Subcutaneous adipose tissue (tissue), 4 donors: ENCODE data around the gene CAMKK1. TPM values are rescaled to one million over a fixed set of nuclear protein-coding genes. Genes with fewer than 3 reads are reported as not detected.

ENCODE experiments used
- total RNA-seq, 4 donors: library from RNA; depleted of rRNA; stranded (reverse); fragments of >200 nt; gene quantifications; one replicate each; pipeline ENCODE4 v1.1.0, GENCODE V29; 2016
- TF ChIP-seq, protein P1 (sequence below): fragments of 450-650 bp; IDR thresholded peaks from one replicate; pipeline ENCODE4 v1.5.1; 2016; ENCODE audit warnings: low read depth, mild to moderate bottlenecking, control low read depth, antibody characterized with exemption, moderate library complexity

The CAMKK1 gene
- total RNA-seq, 4 donors from 2014 or later, result 3.2 to 6.6 (median 3.8) TPM

DNA sequence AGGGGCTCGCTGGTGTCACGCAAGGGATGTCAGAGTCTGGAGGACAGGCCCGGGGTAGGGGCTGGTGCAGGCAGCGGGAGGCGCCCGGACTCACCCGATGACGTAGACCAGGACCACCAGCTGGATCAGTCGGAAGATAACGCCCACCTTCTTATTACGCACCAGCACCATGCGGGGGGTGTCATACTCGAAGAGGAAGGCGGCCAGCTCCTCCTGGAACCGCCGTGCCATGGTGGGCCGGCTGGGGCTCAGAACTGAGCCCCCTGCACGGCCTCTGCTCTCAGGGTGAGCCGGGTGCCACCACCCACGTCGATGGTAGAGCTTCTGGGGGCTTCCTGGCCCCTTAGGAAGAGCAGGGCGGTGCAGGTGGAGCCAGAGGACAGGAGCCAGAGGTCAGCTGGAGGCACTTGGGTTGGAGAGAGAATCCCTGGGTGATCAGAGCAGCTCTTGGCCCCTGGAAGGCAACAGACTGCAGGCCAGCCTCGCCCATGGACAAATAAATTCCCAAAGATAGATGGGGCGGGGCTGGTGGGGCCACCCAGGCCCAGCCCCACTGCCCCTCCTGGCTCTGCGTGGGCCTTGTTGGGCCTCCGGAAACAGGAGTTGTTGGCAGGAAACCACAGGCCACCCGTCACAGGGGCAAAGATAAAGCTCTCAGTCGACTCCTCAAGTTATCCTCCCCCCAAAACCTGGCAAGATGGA, 23.3 kb upstream of the CAMKK1 start, which contains the start of gene P2RX1:
TSS of gene P2RX1 (minus strand) at position 471 of the 702 bp plus-strand sequence. CDS start at position 231, 240 bp downstream.
- TF ChIP-seq, protein P1, sequence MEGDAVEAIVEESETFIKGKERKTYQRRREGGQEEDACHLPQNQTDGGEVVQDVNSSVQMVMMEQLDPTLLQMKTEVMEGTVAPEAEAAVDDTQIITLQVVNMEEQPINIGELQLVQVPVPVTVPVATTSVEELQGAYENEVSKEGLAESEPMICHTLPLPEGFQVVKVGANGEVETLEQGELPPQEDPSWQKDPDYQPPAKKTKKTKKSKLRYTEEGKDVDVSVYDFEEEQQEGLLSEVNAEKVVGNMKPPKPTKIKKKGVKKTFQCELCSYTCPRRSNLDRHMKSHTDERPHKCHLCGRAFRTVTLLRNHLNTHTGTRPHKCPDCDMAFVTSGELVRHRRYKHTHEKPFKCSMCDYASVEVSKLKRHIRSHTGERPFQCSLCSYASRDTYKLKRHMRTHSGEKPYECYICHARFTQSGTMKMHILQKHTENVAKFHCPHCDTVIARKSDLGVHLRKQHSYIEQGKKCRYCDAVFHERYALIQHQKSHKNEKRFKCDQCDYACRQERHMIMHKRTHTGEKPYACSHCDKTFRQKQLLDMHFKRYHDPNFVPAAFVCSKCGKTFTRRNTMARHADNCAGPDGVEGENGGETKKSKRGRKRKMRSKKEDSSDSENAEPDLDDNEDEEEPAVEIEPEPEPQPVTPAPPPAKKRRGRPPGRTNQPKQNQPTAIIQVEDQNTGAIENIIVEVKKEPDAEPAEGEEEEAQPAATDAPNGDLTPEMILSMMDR, result no peak

DNA sequence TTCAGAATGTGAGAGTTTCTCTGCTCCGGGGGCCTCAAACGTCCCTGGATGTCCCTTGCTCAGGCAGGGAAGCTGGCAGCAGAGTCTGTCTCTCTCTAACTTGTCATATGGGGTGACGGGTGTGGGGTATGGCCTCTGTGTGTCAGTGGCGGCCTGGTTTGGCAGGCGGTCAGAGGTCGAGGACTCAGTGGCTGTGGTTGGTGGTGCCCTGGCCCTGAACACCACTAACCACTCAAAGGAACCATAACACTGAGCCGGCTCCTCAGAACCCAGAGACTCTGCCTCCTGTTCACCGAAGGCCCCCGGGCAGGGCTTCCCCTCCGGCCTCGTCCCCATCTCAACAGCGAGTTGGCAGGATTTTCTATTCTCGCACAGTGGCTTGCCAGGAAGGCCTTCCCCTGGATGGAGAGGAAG, 22.7 kb upstream of the CAMKK1 start:
- TF ChIP-seq, protein P1, result no peak

DNA sequence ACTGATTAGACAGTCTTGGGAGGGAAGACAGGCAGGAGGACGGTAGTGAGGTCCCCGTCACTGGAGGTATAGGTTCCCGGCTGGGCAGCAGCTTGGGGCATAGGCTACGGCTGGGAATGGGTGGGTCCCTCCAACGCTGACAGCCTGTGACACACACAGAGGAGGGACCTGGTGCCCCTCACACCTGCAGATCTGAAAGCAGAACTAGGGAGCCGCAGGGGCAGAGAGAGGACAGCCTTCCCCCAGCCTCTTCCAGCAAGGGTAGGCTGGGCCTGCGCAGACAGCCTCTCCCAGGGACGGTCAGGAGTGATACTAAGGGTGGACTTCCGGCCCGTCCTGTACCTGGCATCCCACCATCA, 21.4 kb upstream of the CAMKK1 start:
- TF ChIP-seq, protein P1, result no peak

DNA sequence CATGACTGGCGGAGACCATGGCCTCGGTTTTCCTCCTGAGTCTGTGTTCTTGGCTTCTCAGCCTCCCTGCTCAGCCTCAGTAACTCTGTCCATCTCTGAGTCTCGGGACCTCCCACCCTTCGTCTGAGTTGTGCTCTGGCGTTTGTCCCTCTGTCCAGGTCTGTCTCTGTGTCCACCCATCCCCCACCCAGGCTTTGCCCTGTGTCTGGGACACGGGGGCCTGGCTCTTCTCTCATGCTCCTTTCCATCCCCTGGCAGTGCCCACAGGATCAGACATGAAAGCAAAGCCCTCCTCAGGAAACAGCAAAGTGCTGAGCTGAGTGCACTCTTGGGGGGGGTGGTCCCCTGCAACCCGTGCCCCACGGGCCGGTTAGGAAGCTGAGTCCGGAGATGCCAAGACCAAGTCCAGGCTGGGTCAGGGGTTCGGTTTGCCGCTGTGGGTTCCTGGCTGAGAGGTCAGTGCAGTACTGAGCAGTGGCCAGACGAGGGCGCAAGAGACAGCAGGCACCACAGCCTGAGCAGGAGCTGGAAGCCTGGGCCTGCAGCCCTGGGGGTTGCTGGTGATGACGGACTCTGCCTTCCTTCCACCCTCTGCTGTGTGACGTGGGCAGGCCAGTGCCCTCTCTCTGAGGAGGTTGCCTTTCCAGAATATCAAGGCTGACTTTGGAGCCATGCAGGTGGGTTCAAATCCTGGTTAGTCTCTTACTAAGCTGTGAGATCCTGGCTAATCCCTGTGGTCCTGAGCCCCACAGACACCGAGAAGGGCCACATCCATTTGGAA, 20.9 kb upstream of the CAMKK1 start:
- TF ChIP-seq, protein P1, result no peak

DNA sequence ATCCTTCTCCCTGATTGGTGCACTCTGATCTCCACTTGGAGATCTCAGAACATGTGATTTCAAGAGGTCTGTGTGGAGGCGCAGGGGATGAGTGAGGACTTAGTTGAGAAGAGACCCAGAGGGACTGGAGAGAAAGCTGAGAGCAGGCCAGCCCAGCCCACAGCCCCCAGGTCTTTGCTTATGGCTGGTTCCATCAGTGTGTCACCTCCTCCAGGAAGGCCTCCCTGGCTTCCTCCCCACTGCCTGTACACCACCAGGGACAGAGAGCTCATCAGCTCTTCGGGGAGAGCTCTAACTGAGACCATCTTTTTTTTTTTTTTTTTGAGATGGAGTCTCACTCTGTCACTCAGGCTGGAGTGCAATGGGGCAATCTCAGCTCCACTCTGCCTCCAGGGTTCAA, 20.0 kb upstream of the CAMKK1 start:
- TF ChIP-seq, protein P1, result no peak

DNA sequence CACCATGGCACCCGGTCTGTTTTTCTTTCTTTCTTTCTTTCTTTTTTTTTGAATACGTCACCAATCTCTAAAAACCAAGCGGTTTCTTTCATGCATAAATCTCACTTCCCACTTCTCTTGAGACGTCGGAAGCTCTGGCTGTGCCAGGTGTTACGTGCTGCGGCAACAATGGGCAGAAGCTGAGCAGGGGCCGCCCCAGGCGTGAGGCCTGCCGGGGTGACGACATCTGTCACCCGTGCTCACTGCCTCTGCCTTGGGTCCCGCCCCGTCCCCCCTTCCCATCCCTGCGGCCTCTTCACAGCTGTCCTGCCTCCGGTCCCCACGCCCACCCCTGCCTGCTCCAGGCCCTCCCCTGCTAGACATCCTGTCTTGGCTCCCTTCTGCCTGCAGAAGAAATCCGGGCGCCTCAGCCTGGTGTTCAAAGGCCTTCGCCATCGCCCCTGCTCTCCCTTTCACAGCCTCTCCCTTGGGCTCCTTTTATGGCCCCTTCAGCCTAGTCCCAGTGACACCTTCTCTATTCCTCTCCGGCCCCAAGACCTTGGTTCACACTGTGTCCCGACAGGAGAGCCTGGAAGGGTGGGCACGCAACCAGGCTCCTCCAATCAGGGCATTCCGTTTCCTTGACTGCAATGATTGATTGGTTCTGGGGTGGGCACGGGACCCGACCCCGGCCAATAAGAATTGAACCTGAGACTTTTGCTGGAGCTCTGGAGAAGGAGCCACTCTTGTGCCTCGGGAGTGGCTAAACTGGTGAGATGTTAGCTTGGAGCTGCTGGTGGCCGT, 18.6 kb upstream of the CAMKK1 start:
- TF ChIP-seq, protein P1, result no peak
